ENCODE measurements around the gene FMNL2. TPM values are rescaled to one million over a fixed set of nuclear protein-coding genes. Genes with fewer than 3 reads are reported as not detected.

Gene FMNL2
- total and polyA plus RNA-seq, 2 of the 4 experiments (the other 2 are of a cell fraction): 10.9 to 11.4 TPM

- H3K4ac ChIP-seq (ENCODE audit: low read depth, low read length): no peak overlapping the region
- H3K4me1 ChIP-seq (ENCODE audit: control insufficient read depth, insufficient read depth, low read length): no peaks in the 10 kb centered on the region
- no peak overlapping the region for H3K27ac ChIP-seq (ENCODE audit: insufficient read depth, low read length)
- CTCF ChIA-PET: no interaction called here
- H3K56ac ChIP-seq (ENCODE audit: extremely low read depth, insufficient read depth, low read length): no peak overlapping the region
- H3K9me1 ChIP-seq (ENCODE audit: insufficient read depth, low read length): no peaks in the 10 kb centered on the region
- H2BK15ac ChIP-seq (ENCODE audit: low read depth, low read length): no peak overlapping the region
- DNase-seq (no peak), ATAC-seq (ENCODE audit: low read depth) (no peak)
- H2AK5ac ChIP-seq (ENCODE audit: low read depth, low read length): no peak overlapping the region
- H4K20me1 ChIP-seq (ENCODE audit: insufficient read depth, low read length): no peaks in the 10 kb centered on the region
- no peak overlapping the region for H2AK9ac ChIP-seq (replicated peaks; ENCODE audit: low read depth, low read length, poor library complexity)
- no peak for TF ChIP-seq ELK1 (IDR thresholded peaks at IDR 0.05; ENCODE audit: borderline replicate concordance, low read depth, low read length)
- TF ChIP-seq RFX5 (IDR thresholded peaks at IDR 0.05; ENCODE audit: low read depth, low read length): no peak
- TF ChIP-seq CTCF (conservative IDR thresholded peaks at IDR 0.05; ENCODE audit: low read depth, low read length): no peak
- TF ChIP-seq MAZ (IDR thresholded peaks at IDR 0.05; ENCODE audit: borderline replicate concordance, low read depth, low read length): no peak
- TF ChIP-seq SMC3 (IDR thresholded peaks at IDR 0.05; ENCODE audit: low read depth, low read length): no peak
- TF ChIP-seq NFE2L2 (IDR thresholded peaks at IDR 0.05; ENCODE audit: low read depth, low read length): no peak
- no peak for TF ChIP-seq FOS (IDR thresholded peaks at IDR 0.05; ENCODE audit: low read depth, low read length)
- no peak for TF ChIP-seq MAFK (IDR thresholded peaks at IDR 0.05; ENCODE audit: low read depth, low read length)
- no peak for TF ChIP-seq CHD1 (IDR thresholded peaks at IDR 0.05; ENCODE audit: low read depth, low read length)
- TF ChIP-seq CEBPB (IDR thresholded peaks at IDR 0.05; ENCODE audit: low read depth, low read length): no peak
- no peak for TF ChIP-seq RAD21 (IDR thresholded peaks at IDR 0.05; ENCODE audit: low read length)
- TF ChIP-seq RCOR1 (IDR thresholded peaks at IDR 0.05; ENCODE audit: insufficient replicate concordance, low read length): no peak
- TF ChIP-seq USF2 (IDR thresholded peaks at IDR 0.05; ENCODE audit: low read depth, low read length): no peak
- TF ChIP-seq BHLHE40 (IDR thresholded peaks at IDR 0.05; ENCODE audit: low read depth, low read length): no peak
- no peak for TF ChIP-seq POLR2A (IDR thresholded peaks at IDR 0.05; ENCODE audit: low read depth, low read length)
- TF ChIP-seq MXI1 (IDR thresholded peaks at IDR 0.05; ENCODE audit: borderline replicate concordance, low read depth, low read length): no peak
- no peak overlapping the region for H4K5ac ChIP-seq (ENCODE audit: low read depth, low read length)
- no peak overlapping the region for H3K23ac ChIP-seq (ENCODE audit: low read depth, low read length)
- H3K79me1 ChIP-seq (ENCODE audit: low read depth in 1 of 2, low read length in 2 of 2): peaks cover 16 to 18% of the 10 kb centered on the region in 2 experiments
- H4K91ac ChIP-seq (ENCODE audit: insufficient read depth, low read depth, low read length): no peak overlapping the region
- H3K9ac ChIP-seq (ENCODE audit: low read depth, low read length): no peak overlapping the region
- H3K4me2 ChIP-seq (ENCODE audit: low read depth, low read length): no peak overlapping the region
- H3K27me3 ChIP-seq (ENCODE audit: control insufficient read depth, insufficient read depth, low read length): no peaks in the 10 kb centered on the region
- no peak overlapping the region for H3K14ac ChIP-seq (replicated peaks; ENCODE audit: low read depth, low read length)
- H4K8ac ChIP-seq (ENCODE audit: low read depth in 2 of 2, low read length in 2 of 2): no peak overlapping the region
- H2BK5ac ChIP-seq (ENCODE audit: low read depth, low read length, poor library complexity, severe bottlenecking): no peak overlapping the region
- no peak overlapping the region for H3K4me3 ChIP-seq (ENCODE audit: insufficient read depth, low read depth, low read length)
- in situ Hi-C loops (cut with MboI; ENCODE audit: low sequenced_read_pairs) (no loop called here), intact Hi-C loops (cut with micrococcal nuclease) (no loop called here), dilution Hi-C loops (cut with HindIII; ENCODE audit: low sequenced_read_pairs, unreplicated experiment) (no loop called here)
- WGBS, 2 experiments (ENCODE audit: extremely low coverage in 2 of 2, insufficient read length in 1 of 2): no CpG with 5 or more reads among the region's 1 CpG
- no peaks in the 10 kb centered on the region for H3K36me3 ChIP-seq (ENCODE audit: control insufficient read depth, insufficient read depth, low read length)
- no TSS peak for BruUV-seq (replicated peaks)
- POLR2A ChIA-PET (ENCODE audit: unreplicated experiment): no interaction called here
- H3K9me3 ChIP-seq (ENCODE audit: control insufficient read depth, insufficient read depth, low read length): no peaks in the 10 kb centered on the region
- no peak overlapping the region for H2BK20ac ChIP-seq (ENCODE audit: low read depth, low read length)
- H3K18ac ChIP-seq (ENCODE audit: low read depth, low read length): no peak overlapping the region
- H2AFZ ChIP-seq (replicated peaks; ENCODE audit: low read length, poor library complexity): no peak overlapping the region
- no peak overlapping the region for H2BK120ac ChIP-seq (ENCODE audit: low read depth, low read length)
These were observed 40.2 kb downstream of the FMNL2 start for GRCh38 chr2:152375174-152375573.

Data from IMR-90 (cell line).